T-helper 1 cell treated with Interleukin-12 subunit alpha and Interleukin-12 subunit beta and Interleukin-4 antibody, amounts not matched to agents 30 ng/mL and 1 ng/mL, for 36 hours (primary cell): ENCODE data around the gene GBE1. TPM values are rescaled to one million over a fixed set of nuclear protein-coding genes. Genes with fewer than 3 reads are reported as not detected.
"Not testable (repeated sequence)": the region's sequence is repeated elsewhere in the genome, so short reads cannot be mapped to it uniquely, and the experiment has no call there.

Experiments
- intact Hi-C: fragments of 100-400 bp; cut with micrococcal nuclease; formaldehyde crosslinking; loops from one replicate; pipeline ENCODE4 v1.15.1; 2024
- total RNA-seq: library from RNA; stranded (reverse); gene quantifications from 2 replicates; pipeline ENCODE4 v1.2.3, GENCODE V29; 2022

Gene GBE1
- total RNA-seq, 1 donor from 2014 or later: 22.7 TPM

DNA sequence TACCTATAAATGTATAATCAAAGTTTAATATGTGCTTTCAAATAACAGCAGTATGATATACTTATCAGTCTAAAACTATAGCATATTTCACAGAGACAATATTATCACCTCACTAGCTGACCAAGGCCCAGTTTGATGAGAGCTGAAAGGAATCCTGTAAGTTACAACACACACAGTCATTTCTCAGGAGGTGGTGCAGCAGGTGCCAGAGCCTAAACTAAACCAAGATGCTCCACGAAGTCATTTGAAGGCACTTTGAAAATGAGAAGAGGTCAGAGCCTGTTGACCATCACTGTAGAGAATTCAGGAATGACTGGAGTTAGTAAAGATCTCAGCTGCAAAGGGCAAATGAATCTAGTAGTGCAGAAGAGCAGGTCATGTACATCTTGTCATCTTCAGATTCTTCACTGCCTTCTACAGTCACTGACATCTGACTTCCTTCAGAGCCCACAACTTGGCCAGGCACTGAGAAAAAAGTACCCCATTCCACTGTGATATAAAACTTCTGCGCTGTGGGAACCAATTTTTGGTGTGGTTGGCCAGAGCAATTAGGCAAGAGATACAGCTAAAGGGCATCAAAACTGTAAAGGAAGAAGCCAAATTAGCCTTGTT is 7.9 kb downstream of the GBE1 start:
- intact Hi-C loops: no loop called here

DNA sequence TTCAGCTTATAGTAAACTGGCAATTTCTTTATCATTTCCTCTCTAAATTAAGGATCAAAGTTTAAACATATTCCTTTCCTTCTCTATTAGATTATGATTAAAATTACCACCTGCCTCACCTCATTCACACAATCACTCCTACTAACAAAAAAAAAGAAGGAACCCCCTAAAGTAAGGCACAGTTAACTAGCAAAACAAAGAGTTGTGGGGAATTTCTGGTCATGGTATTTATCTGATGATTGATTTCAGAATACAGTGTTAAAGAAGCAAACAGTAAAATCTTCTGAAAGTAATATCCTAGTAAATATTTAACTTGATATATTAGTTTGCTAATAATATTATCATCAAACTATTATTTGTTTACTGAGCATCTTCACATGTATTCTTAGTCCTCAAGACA is 8.8 kb downstream of the GBE1 start:
- intact Hi-C loops: no loop called here

- intact Hi-C loops: no loop called here
Observed at GRCh38 chr3:81749265-81749664, 12.2 kb downstream of the GBE1 start.

DNA sequence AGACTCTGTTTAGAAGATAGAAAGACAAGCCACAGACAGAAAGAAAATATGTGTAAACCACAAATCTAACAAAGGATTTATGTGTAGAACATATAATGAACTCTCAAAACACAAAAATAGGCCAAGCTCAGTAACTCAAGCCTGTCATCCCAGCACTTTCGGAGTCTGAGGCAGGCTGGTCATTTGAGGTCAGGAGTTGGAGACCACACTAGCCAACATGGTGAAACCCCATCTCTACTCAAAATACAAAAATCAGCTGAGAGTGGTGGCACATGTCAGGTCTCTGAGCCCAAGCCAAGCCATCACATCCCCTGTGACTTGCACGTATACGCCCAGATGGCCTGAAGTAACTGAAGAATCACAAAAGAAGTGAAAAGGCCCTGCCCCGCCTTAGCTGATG is 14.2 kb downstream of the GBE1 start:
- intact Hi-C loops: not testable (repeated sequence)

- intact Hi-C loops: no loop called here
Observed at GRCh38 chr3:81744366-81744765, 17.1 kb downstream of the GBE1 start.

DNA sequence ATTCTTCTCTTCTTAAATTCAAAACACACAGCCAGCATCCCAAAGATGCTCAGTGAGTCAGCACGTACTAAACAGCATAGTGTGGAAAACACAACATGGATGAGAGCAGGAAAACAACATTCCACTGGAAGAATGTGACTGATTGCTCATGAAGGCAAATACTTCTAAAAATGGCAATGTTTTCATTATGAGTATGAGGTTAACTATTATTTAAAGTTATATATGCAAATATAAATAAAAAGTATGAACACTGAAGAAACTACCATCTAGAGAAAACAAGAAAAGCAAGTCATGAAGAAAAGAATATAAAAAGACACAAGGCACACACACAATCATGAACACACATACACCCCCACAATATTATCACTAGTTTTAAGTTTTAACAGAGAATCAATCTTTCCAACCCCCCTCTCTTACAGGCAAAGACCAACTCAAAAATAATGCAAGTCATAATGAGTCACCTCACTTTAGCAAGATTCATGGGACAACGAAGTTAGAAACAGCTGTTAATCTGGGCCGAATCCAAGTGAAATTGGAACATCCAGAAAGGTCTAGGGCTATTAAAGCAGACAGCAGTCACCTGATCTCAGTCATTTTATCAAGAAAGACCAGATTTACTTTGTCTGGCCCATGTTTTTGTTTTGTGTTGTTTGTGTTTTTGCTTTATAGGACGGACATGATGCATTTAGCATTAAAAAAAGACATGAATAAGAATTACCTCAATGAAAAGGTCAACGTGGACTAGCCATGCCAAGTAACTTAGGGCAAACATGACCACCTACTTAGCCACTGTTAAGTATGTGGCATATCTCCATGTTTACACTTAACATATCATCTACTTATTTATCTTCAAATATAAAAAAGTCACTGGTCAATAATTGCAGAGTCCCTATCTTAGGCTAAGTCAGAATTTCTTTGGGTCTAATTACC is 18.1 kb downstream of the GBE1 start:
- intact Hi-C loops: no loop called here

- intact Hi-C loops: no loop called here
Observed at GRCh38 chr3:81742581-81742980, 18.9 kb downstream of the GBE1 start.

DNA sequence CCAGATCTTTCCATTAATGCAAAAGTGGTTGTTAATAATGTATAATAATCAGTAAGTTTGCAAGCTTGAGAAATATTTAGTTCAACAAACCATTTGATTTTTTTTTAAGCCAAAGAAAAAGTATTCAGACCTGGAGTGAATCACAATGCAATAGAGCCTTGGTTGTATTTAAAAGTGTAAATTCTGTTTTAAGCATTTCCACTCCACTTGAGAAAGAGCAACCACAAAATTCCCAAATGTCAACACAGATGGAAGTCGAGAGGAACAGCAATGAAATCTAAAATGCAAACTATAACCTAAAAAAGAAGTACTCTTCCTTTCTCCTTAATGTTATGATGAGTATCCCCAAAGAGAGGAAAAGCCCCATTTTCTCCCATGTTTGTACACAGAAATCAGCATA is 20.2 kb downstream of the GBE1 start:
- intact Hi-C loops: no loop called here

DNA sequence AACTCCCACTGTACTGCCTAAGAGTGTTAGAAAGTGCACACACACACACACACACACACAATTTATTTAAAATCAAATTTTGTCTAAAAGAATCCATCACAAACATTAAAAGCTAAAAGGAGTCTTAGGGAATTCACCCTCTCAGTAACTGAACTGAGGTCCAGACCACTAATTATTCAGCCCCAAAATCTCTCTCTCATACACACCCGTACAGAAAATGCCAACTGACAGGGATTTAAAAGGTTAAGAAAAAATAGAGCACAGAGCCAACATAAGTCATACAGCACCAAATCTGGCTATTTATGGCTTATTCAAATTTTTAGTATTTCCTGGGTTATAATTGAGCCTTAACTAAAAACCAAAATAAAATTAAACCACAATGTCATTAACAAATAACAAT is 20.7 kb downstream of the GBE1 start:
- intact Hi-C loops: no loop called here

- intact Hi-C loops: no loop called here
Observed at GRCh38 chr3:81735334-81735733, 26.1 kb downstream of the GBE1 start.

DNA sequence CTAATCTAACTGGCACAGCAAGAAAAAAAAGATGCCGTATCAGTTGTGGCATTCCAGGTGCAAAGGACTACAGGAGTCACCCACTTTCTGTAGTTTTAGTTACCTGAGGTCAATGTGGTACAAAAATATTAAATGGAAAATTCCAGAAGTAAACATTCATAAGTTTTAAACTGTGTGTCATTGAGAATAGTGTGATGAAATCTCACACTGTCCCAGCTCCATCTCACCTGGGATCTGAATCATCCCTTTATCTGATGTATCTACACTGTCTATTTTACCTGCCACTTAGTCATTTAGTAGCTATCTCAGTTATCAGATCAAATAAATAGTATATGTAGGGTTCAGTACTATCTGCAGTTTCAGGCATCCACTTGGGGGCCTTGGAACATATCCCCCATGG is 26.7 kb downstream of the GBE1 start:
- intact Hi-C loops: no loop called here

GRCh38 chr3:81732642-81733041 is 28.8 kb downstream of the GBE1 start:
- intact Hi-C loops: no loop called here

DNA sequence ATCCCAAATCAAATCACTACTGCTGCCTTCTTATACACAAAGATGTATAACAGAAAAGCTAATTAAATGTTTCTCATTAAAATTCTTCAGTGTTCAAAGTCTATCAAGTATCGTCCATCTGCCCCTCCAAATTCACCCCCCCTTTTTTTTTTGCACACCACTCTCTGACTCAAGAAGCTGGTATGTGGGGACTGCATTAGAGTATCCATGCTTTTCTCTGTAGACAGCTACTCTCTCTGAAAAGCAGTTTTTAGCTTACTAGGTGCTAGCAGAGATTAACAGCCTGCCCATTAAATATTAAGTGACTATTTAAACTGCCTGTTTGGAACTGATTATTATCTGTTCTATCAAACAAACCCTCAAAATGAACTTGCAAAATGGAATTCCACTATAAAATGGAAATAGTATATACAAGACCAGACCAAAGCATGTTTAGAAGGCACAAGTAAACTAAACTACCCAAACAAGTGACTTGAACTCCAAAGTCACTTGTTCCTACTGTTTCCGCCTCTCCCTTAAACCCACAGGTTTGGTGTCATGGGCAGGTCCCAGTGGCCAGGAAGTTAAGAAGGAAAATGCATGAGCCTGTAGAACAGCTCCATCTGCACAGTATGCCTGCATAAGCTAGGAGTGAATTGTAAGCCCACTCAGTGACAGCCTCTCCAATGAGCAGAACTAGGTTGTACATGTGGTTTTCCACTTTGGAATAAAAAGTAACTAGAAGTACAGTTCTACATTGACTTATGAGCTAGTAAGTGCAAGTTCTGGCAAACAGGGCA is 32.5 kb downstream of the GBE1 start:
- intact Hi-C loops: no loop called here

DNA sequence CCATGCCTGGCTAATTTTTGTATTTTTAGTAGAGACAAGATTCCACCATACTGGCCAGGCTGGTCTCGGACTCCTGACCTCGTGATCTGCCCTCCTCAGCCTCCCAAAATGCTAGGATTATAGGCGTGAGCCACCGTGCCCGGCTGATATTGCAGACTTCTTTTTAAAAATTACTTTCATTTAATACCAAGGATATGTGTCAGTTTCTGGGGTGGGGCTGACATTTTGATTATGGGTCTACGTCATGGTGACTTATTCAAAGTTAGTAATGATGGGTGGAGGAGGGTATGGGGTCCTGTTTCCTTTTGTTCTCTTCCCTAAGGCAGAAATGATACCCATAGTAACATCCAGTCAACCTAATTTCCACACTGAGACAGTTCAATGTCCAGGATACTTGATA is 34.7 kb downstream of the GBE1 start:
- intact Hi-C loops: no loop called here

- intact Hi-C loops: no loop called here
Observed at GRCh38 chr3:81726132-81726531, 35.3 kb downstream of the GBE1 start.

- intact Hi-C loops: no loop called here
Observed at GRCh38 chr3:81723732-81724313, 37.6 kb downstream of the GBE1 start.

DNA sequence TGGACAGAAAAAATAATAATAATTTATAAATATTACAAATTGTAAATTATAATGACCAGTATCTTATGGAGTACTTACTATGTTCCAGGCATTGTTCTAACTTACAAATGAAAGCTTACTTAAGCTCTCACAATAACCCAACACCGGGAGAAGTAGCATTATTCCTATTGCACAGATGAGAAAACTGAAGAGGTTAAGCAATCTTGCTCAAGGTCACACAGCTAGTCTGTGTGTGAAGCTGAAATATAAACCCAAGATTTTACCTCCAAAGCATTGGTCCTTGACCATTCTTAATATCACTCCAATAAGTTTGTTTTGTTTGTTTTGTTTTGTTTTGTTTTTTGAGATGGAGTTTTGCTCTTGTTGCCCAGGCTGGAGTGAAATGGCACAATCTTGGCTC is 43.1 kb downstream of the GBE1 start:
- intact Hi-C loops: no loop called here

DNA sequence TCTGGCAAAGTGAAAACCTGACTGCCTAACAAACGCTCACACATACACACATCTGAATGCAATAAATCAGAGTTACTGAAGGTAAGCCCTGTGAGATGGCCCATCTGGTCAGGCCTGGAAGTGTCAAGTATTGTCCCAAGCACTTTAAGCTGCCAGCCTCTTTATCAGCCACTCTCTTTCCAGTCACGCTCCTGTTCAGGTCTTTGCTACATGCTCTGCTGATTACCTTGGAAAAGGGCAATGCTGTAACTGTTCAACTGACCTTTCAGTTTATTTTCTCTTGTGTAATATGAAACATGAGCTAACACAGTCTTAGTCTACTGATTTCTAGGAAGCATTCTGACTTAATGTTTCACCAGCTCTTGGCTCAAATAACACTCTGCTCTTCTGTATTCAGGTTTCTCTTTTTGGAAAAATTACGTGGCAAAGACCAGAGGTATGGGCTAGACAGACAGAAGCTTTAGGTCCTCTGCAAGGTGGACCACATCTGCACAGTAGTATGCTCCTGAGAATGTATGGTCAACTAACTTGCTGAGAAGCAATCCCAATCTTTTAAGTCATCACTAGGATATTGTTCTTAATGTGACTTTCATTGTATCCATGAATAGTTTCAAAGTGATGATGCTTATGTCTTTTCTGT is 44.5 kb downstream of the GBE1 start:
- intact Hi-C loops: no loop called here

- intact Hi-C loops: no loop called here
Observed at GRCh38 chr3:81713031-81713430, 48.4 kb downstream of the GBE1 start.

DNA sequence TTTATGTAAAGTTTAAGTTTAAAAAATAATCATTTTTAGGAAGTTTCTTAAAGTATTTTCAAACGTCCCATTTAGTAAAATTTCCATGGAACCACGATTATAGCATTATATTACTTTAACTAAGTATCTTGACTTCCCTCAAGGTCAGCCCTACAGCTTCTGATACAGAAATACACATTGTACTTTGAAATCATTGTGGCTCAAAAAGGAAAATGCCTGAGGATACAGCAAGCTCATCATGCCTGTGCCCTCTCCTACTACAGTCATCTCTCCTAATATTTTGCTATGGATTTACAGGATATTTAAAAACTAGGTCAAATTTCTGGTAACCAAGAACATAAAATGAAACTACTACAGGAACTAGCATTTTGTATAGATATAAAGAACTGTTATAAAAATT is 51.8 kb downstream of the GBE1 start:
- intact Hi-C loops: no loop called here

GRCh38 chr3:81707996-81708395 is 53.4 kb downstream of the GBE1 start:
- intact Hi-C loops: no loop called here
